HEK293 (cell line): ENCODE data around the gene PHOX2B.

Source experiments
- CTCF ChIA-PET: fragments of 350-600 bp; formaldehyde crosslinking; extraction: SDS; loops from one replicate; lab custom pipeline; 2021; ENCODE audit warnings: antibody characterized with exemption; lab: Yijun Ruan, JAX
- POLR2A ChIA-PET: fragments of 300-600 bp; formaldehyde crosslinking; extraction: SDS; loops from one replicate; lab custom pipeline; 2020; ENCODE audit warnings: antibody characterized with exemption, inconsistent platforms; lab: Yijun Ruan, JAX
- H3K27ac ChIP-seq: fragments of 200-500 bp; sonication (Bioruptor generic); 2 replicates; pipeline ENCODE4 v1.5.1; 2014; ENCODE audit warnings: low read depth, low read length, control low read depth, inconsistent platforms; ENCODE audit errors: extremely low read depth
- H3K36me3 ChIP-seq, 2 experiments: fragments of 200-500 bp in 1 of 2; sonication (Bioruptor generic) in 1 of 2; 1 replicate in 1 of 2; 2 replicates in 1 of 2; pipeline ENCODE4 v1.5.1; 2014 to 2017; ENCODE audit warnings: inconsistent platforms in 2 of 2, low read length in 2 of 2; ENCODE audit not compliant: control insufficient read depth in 2 of 2, insufficient read depth in 1 of 2
- H3K4me1 ChIP-seq: fragments of 200-500 bp; sonication (Bioruptor generic); 2 replicates; pipeline ENCODE4 v1.5.1; 2014; ENCODE audit warnings: mild to moderate bottlenecking, low read length, inconsistent platforms; ENCODE audit not compliant: control insufficient read depth, insufficient read depth
- H3K4me3 ChIP-seq: 2 replicates; pipeline ENCODE4 v1.5.1; 2011; ENCODE audit warnings: low read depth, mild to moderate bottlenecking, control low read depth, low read length, moderate library complexity
- H3K9me3 ChIP-seq: fragments of 200-500 bp; sonication (Bioruptor generic); 2 replicates; pipeline ENCODE4 v1.5.1; 2014; ENCODE audit warnings: low read depth, low read length, inconsistent platforms; ENCODE audit not compliant: control insufficient read depth, insufficient read depth
- FEZF1 ChIP-seq: fragments of 450-650 bp; formaldehyde crosslinking; IDR thresholded peaks from 2 replicates; pipeline ENCODE4 v1.5.1; 2016; ENCODE audit warnings: missing biosample characterization, missing genetic modification characterization
- KLF16 ChIP-seq: fragments of 450-650 bp; formaldehyde crosslinking; IDR thresholded peaks from 2 replicates; pipeline ENCODE4 v1.5.1; 2017; ENCODE audit warnings: missing biosample characterization, missing genetic modification characterization
- MYNN ChIP-seq: fragments of 450-650 bp; formaldehyde crosslinking; IDR thresholded peaks from 2 replicates; pipeline ENCODE4 v1.5.1; 2016; ENCODE audit warnings: missing biosample characterization, missing genetic modification characterization, borderline replicate concordance
- YY2 ChIP-seq: fragments of 450-650 bp; formaldehyde crosslinking; IDR thresholded peaks from 2 replicates; pipeline ENCODE4 v1.5.1; 2016; ENCODE audit warnings: missing biosample characterization, missing genetic modification characterization
- ZBTB17 ChIP-seq: fragments of 450-650 bp; formaldehyde crosslinking; IDR thresholded peaks from 2 replicates; pipeline ENCODE4 v1.5.1; 2016; ENCODE audit warnings: missing biosample characterization, missing genetic modification characterization
- ZBTB8A ChIP-seq: fragments of 450-650 bp; formaldehyde crosslinking; IDR thresholded peaks from 2 replicates; pipeline ENCODE4 v1.5.1; 2016; ENCODE audit warnings: missing biosample characterization, missing genetic modification characterization
- ZEB2 ChIP-seq: fragments of 450-650 bp; formaldehyde crosslinking; IDR thresholded peaks from 2 replicates; pipeline ENCODE4 v1.5.1; 2016; ENCODE audit warnings: missing biosample characterization, missing genetic modification characterization
- ZFHX2 ChIP-seq: fragments of 450-650 bp; formaldehyde crosslinking; conservative IDR thresholded peaks from 2 replicates; pipeline ENCODE4 v1.5.1; 2016; ENCODE audit warnings: missing biosample characterization, missing genetic modification characterization
- ZFP37 ChIP-seq: fragments of 450-650 bp; formaldehyde crosslinking; IDR thresholded peaks from 2 replicates; pipeline ENCODE4 v1.5.1; 2016; ENCODE audit warnings: missing biosample characterization, missing genetic modification characterization
- ZNF132 ChIP-seq: fragments of 450-650 bp; formaldehyde crosslinking; IDR thresholded peaks from 2 replicates; pipeline ENCODE4 v1.5.1; 2017; ENCODE audit warnings: missing biosample characterization, missing genetic modification characterization, borderline replicate concordance
- ZNF19 ChIP-seq: fragments of 450-650 bp; formaldehyde crosslinking; IDR thresholded peaks from 2 replicates; pipeline ENCODE4; 2016; ENCODE audit warnings: missing biosample characterization, missing genetic modification characterization, low read depth
- ZNF23 ChIP-seq: fragments of 450-650 bp; formaldehyde crosslinking; IDR thresholded peaks from 2 replicates; pipeline ENCODE4 v1.5.1; 2016; ENCODE audit warnings: missing biosample characterization, missing genetic modification characterization, borderline replicate concordance
- ZNF239 ChIP-seq: fragments of 450-650 bp; formaldehyde crosslinking; IDR thresholded peaks from 2 replicates; pipeline ENCODE4 v1.5.1; 2016; ENCODE audit warnings: missing biosample characterization, missing genetic modification characterization
- ZNF366 ChIP-seq: fragments of 450-650 bp; formaldehyde crosslinking; conservative IDR thresholded peaks from 2 replicates; pipeline ENCODE4 v1.5.1; 2016; ENCODE audit warnings: missing biosample characterization, missing genetic modification characterization
- ZNF521 ChIP-seq: fragments of 450-650 bp; formaldehyde crosslinking; IDR thresholded peaks from 2 replicates; pipeline ENCODE4 v1.5.1; 2017; ENCODE audit warnings: missing biosample characterization, mild to moderate bottlenecking, missing genetic modification characterization
- ZNF548 ChIP-seq: fragments of 450-650 bp; formaldehyde crosslinking; IDR thresholded peaks from 2 replicates; pipeline ENCODE4 v1.5.1; 2016; ENCODE audit warnings: missing biosample characterization, missing genetic modification characterization
- ZNF621 ChIP-seq: fragments of 450-650 bp; formaldehyde crosslinking; IDR thresholded peaks from 2 replicates; pipeline ENCODE4 v1.5.1; 2017; ENCODE audit warnings: missing biosample characterization, missing genetic modification characterization
- ZNF677 ChIP-seq: fragments of 450-650 bp; IDR thresholded peaks from 2 replicates; pipeline ENCODE4 v1.5.0; 2018; ENCODE audit warnings: missing biosample characterization, mild to moderate bottlenecking, missing genetic modification characterization, moderate library complexity
- ZNF701 ChIP-seq: fragments of 450-650 bp; formaldehyde crosslinking; IDR thresholded peaks from 2 replicates; pipeline ENCODE4 v1.5.1; 2016; ENCODE audit warnings: missing biosample characterization, missing genetic modification characterization
- ZNF792 ChIP-seq: fragments of 450-650 bp; formaldehyde crosslinking; IDR thresholded peaks from 2 replicates; pipeline ENCODE4 v1.5.1; 2016; ENCODE audit warnings: missing biosample characterization, missing genetic modification characterization
- TF ChIP-seq, protein P1 (sequence below): fragments of 450-650 bp; IDR thresholded peaks from 2 replicates; pipeline ENCODE4 v1.5.1; 2018; ENCODE audit warnings: missing biosample characterization, missing genetic modification characterization
- TF ChIP-seq, protein P2 (sequence below): fragments of 450-650 bp; formaldehyde crosslinking; conservative IDR thresholded peaks from 2 replicates; pipeline ENCODE4 v1.5.1; 2016; ENCODE audit warnings: low read depth, missing biosample characterization, missing genetic modification characterization
- TF ChIP-seq, protein P3 (sequence below): fragments of 450-650 bp; formaldehyde crosslinking; IDR thresholded peaks from 2 replicates; pipeline ENCODE4 v1.5.1; 2016; ENCODE audit warnings: missing biosample characterization, missing genetic modification characterization
- TF ChIP-seq, protein P4 (sequence below): fragments of 450-650 bp; formaldehyde crosslinking; IDR thresholded peaks from 2 replicates; pipeline ENCODE4 v1.5.1; 2016; ENCODE audit warnings: missing biosample characterization, missing genetic modification characterization
- TF ChIP-seq, protein P5 (sequence below): fragments of 450-650 bp; formaldehyde crosslinking; IDR thresholded peaks from 2 replicates; pipeline ENCODE4 v1.5.1; 2016; ENCODE audit warnings: missing biosample characterization, missing genetic modification characterization
- TF ChIP-seq, protein P6 (sequence below): fragments of 450-650 bp; formaldehyde crosslinking; optimal IDR thresholded peaks from 2 replicates; pipeline ENCODE3; 2016; ENCODE audit warnings: missing biosample characterization, mild to moderate bottlenecking, missing genetic modification characterization

Gene PHOX2B

DNA sequence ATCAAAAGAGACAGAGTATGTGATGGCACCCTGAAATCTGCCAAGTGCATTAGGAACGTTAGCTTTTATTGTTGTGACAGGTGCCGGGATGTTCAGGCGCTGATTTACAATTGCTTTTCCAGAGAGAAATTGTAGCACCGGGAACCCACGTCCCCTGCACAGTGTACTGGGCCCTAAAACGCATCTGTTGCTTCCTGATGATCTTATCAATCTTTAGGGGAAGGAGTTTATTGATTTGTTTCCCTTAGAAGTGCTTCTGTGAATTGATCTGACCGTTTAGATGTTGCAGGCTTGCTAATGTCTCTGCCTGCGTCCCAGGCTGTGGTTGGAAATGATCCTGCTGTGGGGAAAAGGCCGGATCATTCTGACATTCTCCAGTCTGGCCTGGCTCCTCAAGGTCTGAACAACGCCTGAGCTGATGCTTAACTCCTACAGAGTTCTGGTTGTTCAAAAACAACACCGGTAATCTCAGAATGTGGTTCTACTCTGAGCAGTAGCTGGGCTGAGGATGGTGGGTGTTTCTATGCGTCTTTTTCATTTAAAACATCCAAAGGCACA lies 16.9 kb downstream of the PHOX2B start:
- Histone ChIP-seq H3K4me3 (no peak overlapping the region), H3K4me1 (no peaks in the 10 kb centered on the region), H3K36me3 (no peaks in the 10 kb centered on the region), H3K27ac (no peak overlapping the region), H3K9me3 (no peaks in the 10 kb centered on the region)
- POLR2A ChIA-PET = no interaction called here
- TF ChIP-seq ZNF548 (tag by site-specific recombination) (no peak), ZEB2 (tag by site-specific recombination) (no peak), ZNF366 (no peak), ZNF677 (tag by site-specific recombination) (no peak), ZBTB8A (tag by site-specific recombination) (no peak), ZFP37 (tag by site-specific recombination) (no peak), ZNF701 (tag by site-specific recombination) (no peak), ZNF239 (tag by site-specific recombination) (no peak), ZFHX2 (tag by site-specific recombination) (no peak), FEZF1 (tag by site-specific recombination) (no peak), ZNF132 (tag by site-specific recombination) (no peak), YY2 (tag by site-specific recombination) (no peak), ZNF621 (tag by site-specific recombination) (no peak), ZNF23 (no peak)
- TF ChIP-seq, protein P1, sequence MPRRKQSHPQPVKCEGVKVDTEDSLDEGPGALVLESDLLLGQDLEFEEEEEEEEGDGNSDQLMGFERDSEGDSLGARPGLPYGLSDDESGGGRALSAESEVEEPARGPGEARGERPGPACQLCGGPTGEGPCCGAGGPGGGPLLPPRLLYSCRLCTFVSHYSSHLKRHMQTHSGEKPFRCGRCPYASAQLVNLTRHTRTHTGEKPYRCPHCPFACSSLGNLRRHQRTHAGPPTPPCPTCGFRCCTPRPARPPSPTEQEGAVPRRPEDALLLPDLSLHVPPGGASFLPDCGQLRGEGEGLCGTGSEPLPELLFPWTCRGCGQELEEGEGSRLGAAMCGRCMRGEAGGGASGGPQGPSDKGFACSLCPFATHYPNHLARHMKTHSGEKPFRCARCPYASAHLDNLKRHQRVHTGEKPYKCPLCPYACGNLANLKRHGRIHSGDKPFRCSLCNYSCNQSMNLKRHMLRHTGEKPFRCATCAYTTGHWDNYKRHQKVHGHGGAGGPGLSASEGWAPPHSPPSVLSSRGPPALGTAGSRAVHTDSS (tag by site-specific recombination) = no peak
- TF ChIP-seq, protein P2, sequence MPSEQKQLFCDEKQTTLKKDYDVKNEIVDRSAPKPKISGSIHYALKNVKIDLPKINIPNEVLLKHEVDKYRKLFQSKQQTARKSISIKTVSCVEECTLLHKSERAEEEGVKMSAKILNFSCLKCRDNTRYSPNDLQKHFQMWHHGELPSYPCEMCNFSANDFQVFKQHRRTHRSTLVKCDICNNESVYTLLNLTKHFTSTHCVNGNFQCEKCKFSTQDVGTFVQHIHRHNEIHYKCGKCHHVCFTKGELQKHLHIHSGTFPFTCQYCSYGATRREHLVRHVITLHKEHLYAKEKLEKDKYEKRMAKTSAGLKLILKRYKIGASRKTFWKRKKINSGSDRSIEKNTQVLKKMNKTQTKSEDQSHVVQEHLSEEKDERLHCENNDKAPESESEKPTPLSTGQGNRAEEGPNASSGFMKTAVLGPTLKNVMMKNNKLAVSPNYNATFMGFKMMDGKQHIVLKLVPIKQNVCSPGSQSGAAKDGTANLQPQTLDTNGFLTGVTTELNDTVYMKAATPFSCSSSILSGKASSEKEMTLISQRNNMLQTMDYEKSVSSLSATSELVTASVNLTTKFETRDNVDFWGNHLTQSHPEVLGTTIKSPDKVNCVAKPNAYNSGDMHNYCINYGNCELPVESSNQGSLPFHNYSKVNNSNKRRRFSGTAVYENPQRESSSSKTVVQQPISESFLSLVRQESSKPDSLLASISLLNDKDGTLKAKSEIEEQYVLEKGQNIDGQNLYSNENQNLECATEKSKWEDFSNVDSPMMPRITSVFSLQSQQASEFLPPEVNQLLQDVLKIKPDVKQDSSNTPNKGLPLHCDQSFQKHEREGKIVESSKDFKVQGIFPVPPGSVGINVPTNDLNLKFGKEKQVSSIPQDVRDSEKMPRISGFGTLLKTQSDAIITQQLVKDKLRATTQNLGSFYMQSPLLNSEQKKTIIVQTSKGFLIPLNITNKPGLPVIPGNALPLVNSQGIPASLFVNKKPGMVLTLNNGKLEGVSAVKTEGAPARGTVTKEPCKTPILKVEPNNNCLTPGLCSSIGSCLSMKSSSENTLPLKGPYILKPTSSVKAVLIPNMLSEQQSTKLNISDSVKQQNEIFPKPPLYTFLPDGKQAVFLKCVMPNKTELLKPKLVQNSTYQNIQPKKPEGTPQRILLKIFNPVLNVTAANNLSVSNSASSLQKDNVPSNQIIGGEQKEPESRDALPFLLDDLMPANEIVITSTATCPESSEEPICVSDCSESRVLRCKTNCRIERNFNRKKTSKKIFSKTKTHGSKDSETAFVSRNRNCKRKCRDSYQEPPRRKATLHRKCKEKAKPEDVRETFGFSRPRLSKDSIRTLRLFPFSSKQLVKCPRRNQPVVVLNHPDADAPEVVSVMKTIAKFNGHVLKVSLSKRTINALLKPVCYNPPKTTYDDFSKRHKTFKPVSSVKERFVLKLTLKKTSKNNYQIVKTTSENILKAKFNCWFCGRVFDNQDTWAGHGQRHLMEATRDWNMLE = no peak
- TF ChIP-seq, protein P3, sequence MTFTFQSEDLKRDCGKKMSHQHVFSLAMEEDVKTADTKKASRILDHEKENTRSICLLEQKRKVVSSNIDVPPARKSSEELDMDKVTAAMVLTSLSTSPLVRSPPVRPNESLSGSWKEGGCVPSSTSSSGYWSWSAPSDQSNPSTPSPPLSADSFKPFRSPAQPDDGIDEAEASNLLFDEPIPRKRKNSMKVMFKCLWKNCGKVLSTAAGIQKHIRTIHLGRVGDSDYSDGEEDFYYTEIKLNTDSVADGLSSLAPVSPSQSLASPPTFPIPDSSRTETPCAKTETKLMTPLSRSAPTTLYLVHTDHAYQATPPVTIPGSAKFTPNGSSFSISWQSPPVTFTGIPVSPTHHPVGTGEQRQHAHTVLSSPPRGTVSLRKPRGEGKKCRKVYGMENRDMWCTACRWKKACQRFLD = no peak
- CTCF ChIA-PET = interaction anchor here (0.5 kb wide), 1 partner anchor 949 kb away, joined by 3 read pairs; no protein-coding TSS in a partner anchor

DNA sequence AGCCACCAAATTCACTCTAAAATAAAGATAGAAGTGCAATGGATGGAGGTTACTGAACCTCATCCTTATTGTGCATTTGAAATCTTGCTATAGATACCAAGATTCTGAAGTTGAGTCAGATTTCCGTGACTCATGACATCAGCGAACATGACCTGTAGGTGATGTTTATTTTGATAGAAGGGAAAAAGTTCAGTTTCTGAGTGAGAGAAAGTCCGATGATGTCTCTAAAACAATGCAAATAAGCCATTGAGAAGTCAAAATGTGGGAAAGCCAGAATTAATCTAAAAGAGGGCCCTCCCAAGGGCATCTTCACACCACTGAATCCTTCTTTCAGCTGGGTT lies 20.0 kb downstream of the PHOX2B start:
- Histone ChIP-seq H3K27ac (no peak overlapping the region), H3K4me1 (no peaks in the 10 kb centered on the region), H3K4me3 (no peak overlapping the region), H3K36me3 (no peaks in the 10 kb centered on the region), H3K9me3 (no peaks in the 10 kb centered on the region)
- CTCF ChIA-PET = interaction anchor here (1.4 kb wide), 1 partner anchor 160 kb away, joined by 4 read pairs; no protein-coding TSS in a partner anchor
- POLR2A ChIA-PET = no interaction called here
- TF ChIP-seq, protein P4, sequence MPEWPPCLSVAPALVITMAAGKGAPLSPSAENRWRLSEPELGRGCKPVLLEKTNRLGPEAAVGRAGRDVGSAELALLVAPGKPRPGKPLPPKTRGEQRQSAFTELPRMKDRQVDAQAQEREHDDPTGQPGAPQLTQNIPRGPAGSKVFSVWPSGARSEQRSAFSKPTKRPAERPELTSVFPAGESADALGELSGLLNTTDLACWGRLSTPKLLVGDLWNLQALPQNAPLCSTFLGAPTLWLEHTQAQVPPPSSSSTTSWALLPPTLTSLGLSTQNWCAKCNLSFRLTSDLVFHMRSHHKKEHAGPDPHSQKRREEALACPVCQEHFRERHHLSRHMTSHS = no peak
- TF ChIP-seq ZNF19 (tag by site-specific recombination) = no peak
- no peak for TF ChIP-seq KLF16 (tag by site-specific recombination)
- TF ChIP-seq, protein P5, sequence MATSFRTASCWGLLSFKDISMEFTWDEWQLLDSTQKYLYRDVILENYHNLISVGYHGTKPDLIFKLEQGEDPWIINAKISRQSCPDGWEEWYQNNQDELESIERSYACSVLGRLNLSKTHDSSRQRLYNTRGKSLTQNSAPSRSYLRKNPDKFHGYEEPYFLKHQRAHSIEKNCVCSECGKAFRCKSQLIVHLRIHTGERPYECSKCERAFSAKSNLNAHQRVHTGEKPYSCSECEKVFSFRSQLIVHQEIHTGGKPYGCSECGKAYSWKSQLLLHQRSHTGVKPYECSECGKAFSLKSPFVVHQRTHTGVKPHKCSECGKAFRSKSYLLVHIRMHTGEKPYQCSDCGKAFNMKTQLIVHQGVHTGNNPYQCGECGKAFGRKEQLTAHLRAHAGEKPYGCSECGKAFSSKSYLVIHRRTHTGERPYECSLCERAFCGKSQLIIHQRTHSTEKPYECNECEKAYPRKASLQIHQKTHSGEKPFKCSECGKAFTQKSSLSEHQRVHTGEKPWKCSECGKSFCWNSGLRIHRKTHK (tag by site-specific recombination) = no peak
- TF ChIP-seq, protein P6, sequence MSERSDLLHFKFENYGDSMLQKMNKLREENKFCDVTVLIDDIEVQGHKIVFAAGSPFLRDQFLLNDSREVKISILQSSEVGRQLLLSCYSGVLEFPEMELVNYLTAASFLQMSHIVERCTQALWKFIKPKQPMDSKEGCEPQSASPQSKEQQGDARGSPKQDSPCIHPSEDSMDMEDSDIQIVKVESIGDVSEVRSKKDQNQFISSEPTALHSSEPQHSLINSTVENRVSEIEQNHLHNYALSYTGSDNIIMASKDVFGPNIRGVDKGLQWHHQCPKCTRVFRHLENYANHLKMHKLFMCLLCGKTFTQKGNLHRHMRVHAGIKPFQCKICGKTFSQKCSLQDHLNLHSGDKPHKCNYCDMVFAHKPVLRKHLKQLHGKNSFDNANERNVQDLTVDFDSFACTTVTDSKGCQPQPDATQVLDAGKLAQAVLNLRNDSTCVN (tag by site-specific recombination) = no peak
- TF ChIP-seq ZNF521 (tag by site-specific recombination) = no peak
- TF ChIP-seq MYNN = no peak
- TF ChIP-seq ZNF792 (tag by site-specific recombination) = no peak
- TF ChIP-seq ZNF366 = no peak
- TF ChIP-seq ZBTB17 (tag by site-specific recombination) = no peak
- TF ChIP-seq ZNF239 (tag by site-specific recombination) = no peak
